T-helper 1 cell treated with Interleukin-12 subunit alpha and Interleukin-12 subunit beta and Interleukin-4 antibody, amounts not matched to agents 30 ng/mL and 1 ng/mL, for 36 hours (primary cell): ENCODE results near the gene MRPL50. TPM values are rescaled to one million over a fixed set of nuclear protein-coding genes. Genes with fewer than 3 reads are reported as not detected.

Experiments
- intact Hi-C: fragments of 100-400 bp; cut with micrococcal nuclease; formaldehyde crosslinking; loops from one replicate; pipeline ENCODE4 v1.15.1; 2024
- total RNA-seq: library from RNA; stranded (reverse); gene quantifications from 2 replicates; pipeline ENCODE4 v1.2.3, GENCODE V29; 2022

Gene MRPL50
- total RNA-seq, 1 donor from 2014 or later: 10.8 TPM

GRCh38 chr9:101381118-101381517 is 17.3 kb downstream of the MRPL50 start:
- intact Hi-C loops: no loop called here

GRCh38 chr9:101380295-101380694 is 18.1 kb downstream of the MRPL50 start:
- intact Hi-C loops: no loop called here

GRCh38 chr9:101376111-101376848 is 22.1 kb downstream of the MRPL50 start:
- intact Hi-C loops: no loop called here

DNA sequence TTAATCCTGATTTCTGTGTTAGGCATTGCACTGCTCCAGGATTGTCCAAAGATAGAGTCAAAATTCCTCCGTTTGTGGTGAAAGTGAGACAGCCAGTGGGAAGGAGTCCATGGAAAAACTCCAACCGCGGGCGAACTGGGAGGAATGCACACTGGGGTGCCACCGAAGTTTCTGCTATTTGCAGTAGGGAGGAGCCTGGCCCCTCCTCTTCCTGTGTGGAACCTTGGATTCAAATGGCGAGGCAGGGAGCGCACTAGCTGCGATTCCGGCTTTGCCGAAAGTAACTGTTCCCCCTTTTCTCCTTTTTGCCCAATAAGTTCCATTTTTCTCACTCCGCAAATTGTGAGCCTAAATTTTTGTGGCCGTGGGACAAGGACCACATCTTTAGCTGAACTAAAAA is 22.9 kb downstream of the MRPL50 start:
- intact Hi-C loops: no loop called here

- intact Hi-C loops: no loop called here
These were observed 25.9 kb downstream of the MRPL50 start for GRCh38 chr9:101372327-101373118.

DNA sequence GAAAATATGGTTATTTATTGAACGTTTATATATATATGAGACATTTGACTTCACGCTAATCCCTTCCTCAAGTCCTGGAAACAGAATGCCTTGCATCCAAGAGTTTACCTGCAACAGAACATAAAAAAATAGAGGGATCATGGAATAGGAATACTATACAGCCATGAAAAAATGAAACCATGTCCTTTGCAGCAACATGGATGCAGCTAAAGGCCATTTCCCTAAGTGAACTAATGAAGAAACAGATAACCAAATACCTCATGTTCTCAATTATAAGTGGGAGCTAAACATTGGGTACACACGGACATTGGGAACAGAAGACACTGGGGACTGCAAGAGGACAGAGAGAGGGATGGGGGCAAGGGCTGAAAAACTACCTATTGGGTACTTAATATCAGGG is 26.6 kb downstream of the MRPL50 start:
- intact Hi-C loops: no loop called here

DNA sequence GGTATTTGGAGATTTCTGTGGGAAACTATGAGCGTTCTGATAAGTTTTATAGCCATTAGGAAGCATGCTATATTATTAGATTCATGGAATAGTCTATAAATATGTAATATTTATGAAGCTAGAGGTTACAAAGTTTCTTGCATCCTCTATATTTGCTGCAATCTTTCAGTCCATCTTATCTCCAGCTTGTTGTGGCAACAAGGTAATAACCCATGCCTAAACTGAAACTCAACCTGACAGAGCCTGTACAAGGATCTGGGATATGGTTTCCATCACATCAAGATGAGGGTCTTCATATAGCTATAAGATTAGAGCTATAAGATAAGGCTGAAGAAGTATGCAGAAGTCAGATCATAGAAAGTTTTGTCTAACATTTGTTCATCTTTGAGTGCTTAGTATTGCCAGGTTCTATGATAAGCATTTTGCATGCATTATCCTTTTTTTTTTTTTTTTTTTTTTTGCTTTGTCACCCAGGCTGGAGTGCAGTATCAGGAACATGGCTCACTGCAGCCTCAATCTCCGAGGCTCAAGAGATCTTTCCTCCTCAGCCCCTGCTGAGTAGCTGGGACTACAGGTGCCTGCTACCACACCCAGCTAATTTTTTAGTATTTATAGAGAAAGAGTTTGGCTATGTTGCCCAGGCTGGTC is 28.4 kb downstream of the MRPL50 start:
- intact Hi-C loops: no loop called here

GRCh38 chr9:101369286-101369685 is 29.1 kb downstream of the MRPL50 start:
- intact Hi-C loops: no loop called here

DNA sequence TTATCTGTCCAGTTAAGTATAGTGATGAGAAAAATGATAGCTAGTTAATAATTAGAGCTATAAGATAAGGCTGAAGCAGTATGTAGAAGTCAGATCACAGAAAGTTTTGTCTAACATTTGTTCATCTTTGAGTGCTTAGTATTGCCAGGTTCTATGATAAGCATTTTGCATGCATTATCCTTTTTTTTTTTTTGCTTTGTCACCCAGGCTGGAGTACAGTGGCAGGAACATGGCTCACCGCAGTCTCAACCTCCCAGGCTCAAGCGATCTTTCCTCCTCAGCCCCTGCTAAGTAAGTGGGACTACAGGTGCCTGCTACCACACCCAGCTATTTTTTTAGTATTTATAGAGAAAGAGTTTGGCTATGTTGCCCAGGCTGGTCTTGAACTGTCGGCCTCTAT is 31.1 kb downstream of the MRPL50 start:
- intact Hi-C loops: no loop called here

- intact Hi-C loops: no loop called here
These were observed 32.2 kb downstream of the MRPL50 start for GRCh38 chr9:101366038-101366756.

GRCh38 chr9:101365181-101365580 is 33.2 kb downstream of the MRPL50 start:
- intact Hi-C loops: no loop called here

DNA sequence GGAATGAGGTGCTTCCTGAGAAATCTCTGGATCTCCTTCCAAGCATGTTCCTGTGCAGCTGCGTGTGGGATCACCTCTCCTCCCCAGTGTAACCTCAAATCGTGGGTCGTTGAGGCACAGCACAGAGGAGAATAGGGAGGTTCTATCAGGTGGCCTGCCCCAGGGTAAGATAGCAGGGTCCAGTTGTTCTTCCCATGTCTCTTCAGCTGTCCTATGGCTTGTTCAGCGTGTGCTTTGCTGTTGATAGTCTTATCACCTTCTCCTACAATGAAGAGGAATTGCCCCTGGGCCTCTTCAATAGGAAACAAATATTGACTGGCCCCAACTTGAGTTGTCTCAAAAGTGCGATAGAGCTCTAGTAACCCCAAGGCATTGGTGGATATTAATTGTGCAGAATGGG is 36.0 kb downstream of the MRPL50 start:
- intact Hi-C loops: no loop called here

DNA sequence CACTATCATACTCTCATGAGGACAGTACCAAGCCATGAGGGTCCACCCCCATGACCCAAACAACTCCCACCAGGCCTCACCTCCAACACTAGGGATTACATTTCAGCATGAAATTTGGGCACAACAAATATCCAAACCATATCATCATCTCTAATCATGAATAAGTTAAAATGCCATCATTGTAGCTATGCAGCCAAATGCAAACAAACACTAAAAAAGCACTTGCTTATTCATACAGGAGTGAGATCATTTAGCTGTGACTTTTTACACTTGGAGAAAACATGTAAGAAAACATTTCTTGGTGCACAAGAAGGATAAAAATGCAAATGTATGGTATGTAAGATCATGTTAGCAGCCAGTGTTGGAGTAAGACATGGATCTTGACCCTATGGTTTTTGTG is 37.8 kb downstream of the MRPL50 start:
- intact Hi-C loops: no loop called here

GRCh38 chr9:101359679-101360078 is 38.7 kb downstream of the MRPL50 start:
- intact Hi-C loops: no loop called here

DNA sequence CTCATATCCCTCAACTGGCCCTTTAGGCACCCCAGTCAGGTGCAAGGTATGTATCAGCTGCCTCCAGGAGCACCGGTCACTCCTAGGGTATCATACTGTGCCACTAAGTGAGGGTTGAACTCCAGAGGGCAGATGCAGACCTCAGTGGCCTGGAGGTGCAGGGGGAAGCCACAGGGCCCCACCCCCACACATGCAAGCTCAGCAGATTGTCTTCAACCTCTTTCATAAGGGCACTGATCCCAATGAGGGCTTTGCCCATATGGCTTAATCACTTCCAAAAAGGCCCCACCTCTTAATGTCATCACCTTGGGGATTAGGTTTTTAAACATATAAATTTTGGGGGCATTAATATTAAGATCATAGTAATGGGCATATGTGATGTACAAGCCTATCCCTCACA is 41.8 kb downstream of the MRPL50 start:
- intact Hi-C loops: no loop called here

- intact Hi-C loops: no loop called here
These were observed 43.4 kb downstream of the MRPL50 start for GRCh38 chr9:101354765-101355708.

DNA sequence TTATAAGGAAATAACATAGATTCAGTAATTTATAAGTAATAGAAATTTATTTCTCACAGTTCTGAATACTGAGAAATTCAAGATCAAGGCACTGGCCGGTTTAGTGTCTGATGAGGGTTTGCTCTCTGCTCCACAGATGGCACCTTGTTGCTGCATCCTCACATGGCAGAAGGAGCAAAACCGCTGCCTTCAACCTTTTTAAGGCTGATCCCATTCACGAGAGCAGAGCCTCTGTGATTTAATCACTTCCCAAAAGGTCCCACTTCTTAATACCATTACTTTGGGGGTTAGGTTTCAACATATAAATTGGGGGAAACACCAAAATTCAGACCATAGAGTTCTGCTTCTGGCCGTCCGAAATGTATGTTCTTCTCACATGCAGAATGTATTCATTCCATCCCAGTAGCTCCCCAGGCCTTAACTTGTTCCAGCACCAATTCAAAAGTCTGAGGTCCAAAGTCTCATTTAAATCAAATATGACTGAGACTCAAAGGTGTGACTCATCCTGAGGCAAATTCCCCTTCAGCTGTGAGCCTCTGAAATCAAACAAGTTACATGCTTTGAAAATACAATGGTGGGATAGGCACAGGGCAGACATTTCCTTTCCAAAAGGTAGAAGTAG is 44.2 kb downstream of the MRPL50 start:
- intact Hi-C loops: no loop called here

- intact Hi-C loops: no loop called here
These were observed 44.7 kb downstream of the MRPL50 start for GRCh38 chr9:101353683-101354082.

DNA sequence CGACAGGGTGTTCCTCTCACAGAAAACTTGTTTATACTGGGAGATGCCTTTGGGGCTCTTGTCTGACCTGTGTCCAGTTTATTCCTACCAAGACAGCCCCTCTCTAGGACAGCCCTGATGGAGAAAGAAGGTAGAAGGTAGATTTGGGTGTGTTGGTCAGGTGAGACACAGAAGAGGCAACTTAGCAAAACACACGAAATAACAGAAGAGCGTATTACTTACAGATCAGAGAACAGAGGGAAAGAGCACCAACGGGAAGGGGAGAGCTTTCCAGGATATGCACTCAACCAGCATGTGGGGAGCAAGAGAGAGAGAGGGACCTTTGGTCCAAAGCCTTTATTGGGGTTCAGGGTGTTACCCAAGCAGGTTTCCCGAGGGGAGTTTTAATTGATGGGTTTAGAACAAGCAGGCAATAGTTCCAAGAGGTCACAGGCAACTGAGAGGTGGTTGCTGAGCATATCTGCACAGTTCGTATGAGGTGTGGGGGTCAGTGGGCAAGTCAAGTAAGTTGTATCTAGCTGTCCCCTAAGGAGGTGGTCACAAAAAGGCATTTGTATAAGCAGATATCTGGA is 45.4 kb downstream of the MRPL50 start:
- intact Hi-C loops: no loop called here

DNA sequence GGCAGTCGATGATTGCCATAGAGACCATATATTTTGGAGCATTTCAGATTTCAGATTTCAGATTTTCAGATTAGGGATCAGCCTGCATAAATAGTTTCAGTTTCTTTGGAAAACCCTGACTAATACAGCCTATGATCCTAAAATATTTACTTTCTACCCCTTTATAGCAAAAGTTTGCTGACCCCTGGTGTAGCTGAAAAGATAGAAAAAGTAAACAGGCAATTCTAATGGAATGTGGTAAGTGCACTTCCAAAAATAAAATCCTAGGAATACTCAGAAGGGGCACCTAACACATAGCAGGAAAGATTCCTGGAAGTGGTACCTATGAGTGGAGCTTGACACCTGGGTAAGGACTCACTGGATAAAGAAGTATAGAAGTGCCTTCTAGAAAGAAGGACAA is 48.1 kb downstream of the MRPL50 start:
- intact Hi-C loops: no loop called here
